Liver (tissue), 9 donors: ENCODE measurements around the gene EDC3. TPM values are rescaled to one million over a fixed set of nuclear protein-coding genes. Genes with fewer than 3 reads are reported as not detected.

Experiments used
- DNase-seq: peaks from one replicate; pipeline ENCODE4 v3.0.0-alpha.2; 2017; ENCODE audit warnings: low spot score
- H3K27ac ChIP-seq, 2 donors: one replicate each; pipeline ENCODE4 v1.7.0; 2013; ENCODE audit warnings: inconsistent platforms in 2 of 2, low read length in 2 of 2, control low read depth in 1 of 2, low read depth in 1 of 2, mild to moderate bottlenecking in 1 of 2
- H3K27me3 ChIP-seq, 4 donors: one replicate each; pipeline versions ENCODE4 v1.6.1 to v1.7.0; 2013; ENCODE audit warnings: low read length in 3 of 4, inconsistent platforms in 1 of 4, mild to moderate bottlenecking in 1 of 4, moderate library complexity in 1 of 4; ENCODE audit not compliant: control insufficient read depth in 4 of 4, insufficient read depth in 4 of 4
- H3K36me3 ChIP-seq, 4 donors: one replicate each; pipeline versions ENCODE4 v1.6.1 to v1.7.0; 2013; ENCODE audit warnings: low read length in 3 of 4, mild to moderate bottlenecking in 3 of 4, low read depth in 1 of 4, moderate library complexity in 1 of 4; ENCODE audit not compliant: control insufficient read depth in 4 of 4, insufficient read depth in 3 of 4
- H3K4me1 ChIP-seq, 4 donors: one replicate each; pipeline versions ENCODE4 v1.6.1 to v1.7.0; 2013; ENCODE audit warnings: low read length in 3 of 4, mild to moderate bottlenecking in 3 of 4, moderate library complexity in 1 of 4; ENCODE audit not compliant: control insufficient read depth in 4 of 4, insufficient read depth in 4 of 4
- H3K4me3 ChIP-seq, 3 donors: one replicate each; pipeline versions ENCODE4 v1.6.1 to v1.7.0; 2013; ENCODE audit warnings: low read length in 3 of 3, control low read depth in 1 of 3, low read depth in 1 of 3, mild to moderate bottlenecking in 1 of 3
- H3K9ac ChIP-seq, 2 donors: one replicate each; pipeline ENCODE4 v1.7.0; 2013; ENCODE audit warnings: low read length in 2 of 2, mild to moderate bottlenecking in 2 of 2, moderate library complexity in 2 of 2, control low read depth in 1 of 2, low read depth in 1 of 2
- H3K9me3 ChIP-seq, 4 donors: one replicate each; pipeline versions ENCODE4 v1.6.1 to v1.7.0; 2013; ENCODE audit warnings: low read length in 3 of 4; ENCODE audit not compliant: control insufficient read depth in 4 of 4
- EGR1 ChIP-seq, 2 donors: IDR thresholded peaks; 2 replicates each; pipeline ENCODE4 v1.6.1; 2016 to 2018; ENCODE audit warnings: antibody characterized with exemption in 2 of 2, low read depth in 2 of 2
- FOXA1 ChIP-seq: IDR thresholded peaks from 2 replicates; pipeline ENCODE4 v1.6.1; 2016; ENCODE audit warnings: antibody characterized with exemption
- FOXA2 ChIP-seq: IDR thresholded peaks from 2 replicates; pipeline ENCODE4 v1.6.1; 2016; ENCODE audit warnings: antibody characterized with exemption
- GABPA ChIP-seq, 2 donors: IDR thresholded peaks in 1 of 2; conservative IDR thresholded peaks in 1 of 2; 2 replicates each; pipeline ENCODE4 v1.6.1; 2016; ENCODE audit warnings: antibody characterized with exemption in 2 of 2, mild to moderate bottlenecking in 1 of 2, moderate library complexity in 1 of 2
- HNF4A ChIP-seq, 2 donors: conservative IDR thresholded peaks; 2 replicates each; pipeline ENCODE4 v1.6.1; 2016; ENCODE audit warnings: antibody characterized with exemption in 2 of 2, mild to moderate bottlenecking in 2 of 2
- HNF4G ChIP-seq: IDR thresholded peaks from 2 replicates; pipeline ENCODE4 v1.6.1; 2016; ENCODE audit warnings: antibody characterized with exemption
- JUND ChIP-seq, 2 donors: IDR thresholded peaks; 2 replicates each; pipeline ENCODE4 v1.6.1; 2016; ENCODE audit warnings: antibody characterized with exemption in 2 of 2
- NR2F2 ChIP-seq: IDR thresholded peaks from 2 replicates; pipeline ENCODE4 v1.6.1; 2016; ENCODE audit warnings: antibody characterized with exemption
- RAD21 ChIP-seq, 2 donors: IDR thresholded peaks; 2 replicates each; pipeline ENCODE4 v1.6.1; 2016; ENCODE audit warnings: antibody characterized with exemption in 2 of 2, mild to moderate bottlenecking in 2 of 2
- RXRA ChIP-seq, 2 donors: IDR thresholded peaks; 2 replicates each; pipeline ENCODE4 v1.6.1; 2017 to 2018; ENCODE audit warnings: antibody characterized with exemption in 2 of 2, mild to moderate bottlenecking in 1 of 2
- SP1 ChIP-seq: IDR thresholded peaks from 2 replicates; pipeline ENCODE4 v1.6.1; 2018; ENCODE audit warnings: antibody characterized with exemption, mild to moderate bottlenecking
- TAF1 ChIP-seq: conservative IDR thresholded peaks from 2 replicates; pipeline ENCODE4 v1.6.1; 2016; ENCODE audit warnings: antibody characterized with exemption, mild to moderate bottlenecking
- YY1 ChIP-seq: IDR thresholded peaks from 2 replicates; pipeline ENCODE4 v1.6.1; 2016; ENCODE audit warnings: antibody characterized with exemption, mild to moderate bottlenecking
- WGBS: extraction: QIAGEN DNeasy Blood & Tissue Kit; methylation state at CpG from one replicate; pipeline ENCODE4 v1.1.7; 2013; 5-methylcytosine and 5-hydroxymethylcytosine counted together
- polyA plus RNA-seq, 2 donors: library from polyadenylated mRNA; stranded (reverse) in 1 of 2; unstranded in 1 of 2; fragments of 200-250 nt in 1 of 2; fragments of >200 nt in 1 of 2; fragmentation: Nextera tagmentation in 1 of 2; extraction: Ambion mirVana in 1 of 2; gene quantifications; one replicate each; pipeline versions ENCODE4 v1.2.1 to v1.2.3, GENCODE V29; 2013 to 2015
- total RNA-seq, 2 donors: library from RNA; depleted of rRNA; stranded (reverse); fragments of >200 nt; gene quantifications; one replicate each; pipeline ENCODE4 v1.2.3, GENCODE V29; 2014
- TF ChIP-seq, protein P1 (sequence below): IDR thresholded peaks from 2 replicates; pipeline ENCODE4 v1.6.1; 2016; ENCODE audit warnings: antibody characterized with exemption
- TF ChIP-seq, protein P2 (sequence below): IDR thresholded peaks from 2 replicates; pipeline ENCODE4 v1.6.1; 2016; ENCODE audit warnings: antibody characterized with exemption, mild to moderate bottlenecking
- TF ChIP-seq, protein P3 (sequence below): IDR thresholded peaks from 2 replicates; pipeline ENCODE4 v1.6.1; 2016; ENCODE audit warnings: antibody characterized with exemption
- TF ChIP-seq, protein P4 (sequence below): fragments of 150-350 bp; IDR thresholded peaks from 2 replicates; pipeline ENCODE4 v1.5.1; 2017; ENCODE audit warnings: improper control_type of control experiment, low read depth, low read length; ENCODE audit not compliant: missing input control
- TF ChIP-seq, protein P5 (sequence below): IDR thresholded peaks from 2 replicates; pipeline ENCODE4 v1.6.1; 2016; ENCODE audit warnings: antibody characterized with exemption
- donor health status: healthy.
- donor health status: healthy.
- donor health status: healthy.
- donor health status: healthy.
- donor health status: healthy.

EDC3 gene
- total and polyA plus RNA-seq, 4 donors: 5.8 to 9.5 (median 7.4) TPM

DNA sequence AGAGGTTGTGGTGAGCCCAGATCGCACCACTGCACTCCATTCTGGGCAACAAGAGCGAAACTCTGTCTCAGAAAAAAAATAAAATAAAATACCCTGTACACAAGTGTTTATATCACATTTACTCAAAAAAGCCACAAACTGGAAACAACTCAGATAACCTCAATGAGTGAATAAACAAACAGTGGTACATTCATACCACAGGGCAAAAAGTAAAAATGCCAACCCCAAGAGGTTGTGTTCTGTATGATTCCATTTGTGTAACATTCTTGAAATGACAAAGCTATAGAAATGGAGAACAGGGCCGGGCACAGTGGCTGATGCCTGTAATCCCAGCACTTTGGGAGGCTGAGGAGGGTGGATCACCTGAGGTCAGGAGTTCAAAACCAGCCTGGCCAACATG is 12.9 kb downstream of the EDC3 start:
- no peak for DNase-seq
- Histone ChIP-seq H3K36me3 (peaks cover 0 to 5% (median 1%) of the 10 kb centered on the region in 4 donors), H3K9me3 (peaks cover 0 to 2% (median 0%) of the 10 kb centered on the region in 4 donors), H3K27me3 (no peaks in the 10 kb centered on the region), H3K4me1 (peaks cover 0 to 1% (median 0%) of the 10 kb centered on the region in 4 donors), H3K27ac (no peak overlapping the region), H3K4me3 (no peak overlapping the region), H3K9ac (no peak overlapping the region)
- TF ChIP-seq RAD21 (IDR thresholded peaks at IDR 0.05): no peak
- TF ChIP-seq JUND (IDR thresholded peaks at IDR 0.05): no peak
- TF ChIP-seq, protein P1, sequence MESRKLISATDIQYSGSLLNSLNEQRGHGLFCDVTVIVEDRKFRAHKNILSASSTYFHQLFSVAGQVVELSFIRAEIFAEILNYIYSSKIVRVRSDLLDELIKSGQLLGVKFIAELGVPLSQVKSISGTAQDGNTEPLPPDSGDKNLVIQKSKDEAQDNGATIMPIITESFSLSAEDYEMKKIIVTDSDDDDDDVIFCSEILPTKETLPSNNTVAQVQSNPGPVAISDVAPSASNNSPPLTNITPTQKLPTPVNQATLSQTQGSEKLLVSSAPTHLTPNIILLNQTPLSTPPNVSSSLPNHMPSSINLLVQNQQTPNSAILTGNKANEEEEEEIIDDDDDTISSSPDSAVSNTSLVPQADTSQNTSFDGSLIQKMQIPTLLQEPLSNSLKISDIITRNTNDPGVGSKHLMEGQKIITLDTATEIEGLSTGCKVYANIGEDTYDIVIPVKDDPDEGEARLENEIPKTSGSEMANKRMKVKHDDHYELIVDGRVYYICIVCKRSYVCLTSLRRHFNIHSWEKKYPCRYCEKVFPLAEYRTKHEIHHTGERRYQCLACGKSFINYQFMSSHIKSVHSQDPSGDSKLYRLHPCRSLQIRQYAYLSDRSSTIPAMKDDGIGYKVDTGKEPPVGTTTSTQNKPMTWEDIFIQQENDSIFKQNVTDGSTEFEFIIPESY: no peak
- no peak for TF ChIP-seq RXRA (IDR thresholded peaks at IDR 0.05)
- TF ChIP-seq SP1: no peak
- no peak for TF ChIP-seq TAF1
- TF ChIP-seq, protein P2, sequence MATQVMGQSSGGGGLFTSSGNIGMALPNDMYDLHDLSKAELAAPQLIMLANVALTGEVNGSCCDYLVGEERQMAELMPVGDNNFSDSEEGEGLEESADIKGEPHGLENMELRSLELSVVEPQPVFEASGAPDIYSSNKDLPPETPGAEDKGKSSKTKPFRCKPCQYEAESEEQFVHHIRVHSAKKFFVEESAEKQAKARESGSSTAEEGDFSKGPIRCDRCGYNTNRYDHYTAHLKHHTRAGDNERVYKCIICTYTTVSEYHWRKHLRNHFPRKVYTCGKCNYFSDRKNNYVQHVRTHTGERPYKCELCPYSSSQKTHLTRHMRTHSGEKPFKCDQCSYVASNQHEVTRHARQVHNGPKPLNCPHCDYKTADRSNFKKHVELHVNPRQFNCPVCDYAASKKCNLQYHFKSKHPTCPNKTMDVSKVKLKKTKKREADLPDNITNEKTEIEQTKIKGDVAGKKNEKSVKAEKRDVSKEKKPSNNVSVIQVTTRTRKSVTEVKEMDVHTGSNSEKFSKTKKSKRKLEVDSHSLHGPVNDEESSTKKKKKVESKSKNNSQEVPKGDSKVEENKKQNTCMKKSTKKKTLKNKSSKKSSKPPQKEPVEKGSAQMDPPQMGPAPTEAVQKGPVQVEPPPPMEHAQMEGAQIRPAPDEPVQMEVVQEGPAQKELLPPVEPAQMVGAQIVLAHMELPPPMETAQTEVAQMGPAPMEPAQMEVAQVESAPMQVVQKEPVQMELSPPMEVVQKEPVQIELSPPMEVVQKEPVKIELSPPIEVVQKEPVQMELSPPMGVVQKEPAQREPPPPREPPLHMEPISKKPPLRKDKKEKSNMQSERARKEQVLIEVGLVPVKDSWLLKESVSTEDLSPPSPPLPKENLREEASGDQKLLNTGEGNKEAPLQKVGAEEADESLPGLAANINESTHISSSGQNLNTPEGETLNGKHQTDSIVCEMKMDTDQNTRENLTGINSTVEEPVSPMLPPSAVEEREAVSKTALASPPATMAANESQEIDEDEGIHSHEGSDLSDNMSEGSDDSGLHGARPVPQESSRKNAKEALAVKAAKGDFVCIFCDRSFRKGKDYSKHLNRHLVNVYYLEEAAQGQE: no peak
- no peak for TF ChIP-seq FOXA2
- no peak for TF ChIP-seq HNF4G
- TF ChIP-seq, protein P3, sequence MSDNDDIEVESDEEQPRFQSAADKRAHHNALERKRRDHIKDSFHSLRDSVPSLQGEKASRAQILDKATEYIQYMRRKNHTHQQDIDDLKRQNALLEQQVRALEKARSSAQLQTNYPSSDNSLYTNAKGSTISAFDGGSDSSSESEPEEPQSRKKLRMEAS: no peak
- no peak for TF ChIP-seq YY1
- no peak for TF ChIP-seq GABPA (IDR thresholded peaks at IDR 0.05 in 1 of 2, conservative IDR thresholded peaks at IDR 0.05 in 1 of 2)
- TF ChIP-seq, protein P4, sequence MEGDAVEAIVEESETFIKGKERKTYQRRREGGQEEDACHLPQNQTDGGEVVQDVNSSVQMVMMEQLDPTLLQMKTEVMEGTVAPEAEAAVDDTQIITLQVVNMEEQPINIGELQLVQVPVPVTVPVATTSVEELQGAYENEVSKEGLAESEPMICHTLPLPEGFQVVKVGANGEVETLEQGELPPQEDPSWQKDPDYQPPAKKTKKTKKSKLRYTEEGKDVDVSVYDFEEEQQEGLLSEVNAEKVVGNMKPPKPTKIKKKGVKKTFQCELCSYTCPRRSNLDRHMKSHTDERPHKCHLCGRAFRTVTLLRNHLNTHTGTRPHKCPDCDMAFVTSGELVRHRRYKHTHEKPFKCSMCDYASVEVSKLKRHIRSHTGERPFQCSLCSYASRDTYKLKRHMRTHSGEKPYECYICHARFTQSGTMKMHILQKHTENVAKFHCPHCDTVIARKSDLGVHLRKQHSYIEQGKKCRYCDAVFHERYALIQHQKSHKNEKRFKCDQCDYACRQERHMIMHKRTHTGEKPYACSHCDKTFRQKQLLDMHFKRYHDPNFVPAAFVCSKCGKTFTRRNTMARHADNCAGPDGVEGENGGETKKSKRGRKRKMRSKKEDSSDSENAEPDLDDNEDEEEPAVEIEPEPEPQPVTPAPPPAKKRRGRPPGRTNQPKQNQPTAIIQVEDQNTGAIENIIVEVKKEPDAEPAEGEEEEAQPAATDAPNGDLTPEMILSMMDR: no peak
- TF ChIP-seq, protein P5, sequence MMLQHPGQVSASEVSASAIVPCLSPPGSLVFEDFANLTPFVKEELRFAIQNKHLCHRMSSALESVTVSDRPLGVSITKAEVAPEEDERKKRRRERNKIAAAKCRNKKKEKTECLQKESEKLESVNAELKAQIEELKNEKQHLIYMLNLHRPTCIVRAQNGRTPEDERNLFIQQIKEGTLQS: no peak
- TF ChIP-seq HNF4A (conservative IDR thresholded peaks at IDR 0.05): no peak
- no peak for TF ChIP-seq NR2F2
- TF ChIP-seq EGR1 (IDR thresholded peaks at IDR 0.05; ENCODE audit: low read depth in 2 of 2): no peak
- no peak for TF ChIP-seq FOXA1
- WGBS: 96% methylated on average over 3 of the region's 3 CpGs
